ENCODE data around the gene MEGF11.

GRCh38 chr15:66089509-66089908 lies 164.0 kb downstream of the MEGF11 start:
- TF ChIP-seq CTCF (IDR thresholded peaks at IDR 0.05): no peak
- TF ChIP-seq POLR2A (IDR thresholded peaks at IDR 0.05): no peak
